GM19328 (cell line): ENCODE measurements around the gene TEX22.

Experiments used
- ATAC-seq: cut with Tn5 transposase; IDR thresholded peaks from one replicate; pipeline ENCODE4 v1.9.1; 2021; ENCODE audit warnings: mild to moderate bottlenecking, moderate library complexity; ENCODE audit not compliant: unreplicated experiment

Gene TEX22

GRCh38 chr14:105384041-105384557, 14.2 kb upstream of the TEX22 start:
- no peak for ATAC-seq

DNA sequence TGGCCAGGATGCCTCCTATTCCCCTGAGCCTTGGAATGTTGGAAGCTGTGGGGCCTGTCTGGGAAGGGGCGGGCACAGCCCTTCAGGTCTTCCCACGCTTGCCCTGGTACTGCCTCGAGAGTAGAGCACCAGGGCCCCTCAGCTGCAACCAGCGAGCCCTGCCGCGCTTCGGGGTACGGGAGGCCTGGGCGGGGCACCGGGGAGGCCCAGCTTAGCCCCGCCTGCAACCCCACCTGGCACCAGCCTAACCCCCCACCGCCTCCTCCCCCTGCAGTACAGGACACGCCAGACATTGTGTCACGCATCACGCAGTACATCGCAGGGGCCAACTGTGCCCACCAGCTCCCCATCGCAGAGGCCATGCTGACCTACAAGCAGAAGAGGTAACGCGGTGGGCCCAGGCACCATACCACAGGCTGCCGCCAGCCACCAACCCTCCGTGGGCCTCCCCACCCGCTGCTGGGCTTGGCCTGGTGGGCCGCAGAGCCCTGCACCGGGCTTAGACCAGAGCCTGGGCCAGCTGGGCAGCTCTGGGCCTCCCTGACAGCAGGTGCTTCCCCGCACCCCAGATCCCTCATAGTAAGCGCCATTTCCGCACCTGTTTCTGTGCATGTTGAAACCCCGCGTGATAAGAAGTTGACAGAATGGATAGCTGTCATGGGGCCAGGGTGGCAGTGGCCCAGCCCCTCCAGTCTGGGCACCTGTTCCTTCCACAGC, 13.6 kb upstream of the TEX22 start:
- no peak for ATAC-seq

GRCh38 chr14:105385322-105385637, 13.1 kb upstream of the TEX22 start:
- ATAC-seq, result no peak

DNA sequence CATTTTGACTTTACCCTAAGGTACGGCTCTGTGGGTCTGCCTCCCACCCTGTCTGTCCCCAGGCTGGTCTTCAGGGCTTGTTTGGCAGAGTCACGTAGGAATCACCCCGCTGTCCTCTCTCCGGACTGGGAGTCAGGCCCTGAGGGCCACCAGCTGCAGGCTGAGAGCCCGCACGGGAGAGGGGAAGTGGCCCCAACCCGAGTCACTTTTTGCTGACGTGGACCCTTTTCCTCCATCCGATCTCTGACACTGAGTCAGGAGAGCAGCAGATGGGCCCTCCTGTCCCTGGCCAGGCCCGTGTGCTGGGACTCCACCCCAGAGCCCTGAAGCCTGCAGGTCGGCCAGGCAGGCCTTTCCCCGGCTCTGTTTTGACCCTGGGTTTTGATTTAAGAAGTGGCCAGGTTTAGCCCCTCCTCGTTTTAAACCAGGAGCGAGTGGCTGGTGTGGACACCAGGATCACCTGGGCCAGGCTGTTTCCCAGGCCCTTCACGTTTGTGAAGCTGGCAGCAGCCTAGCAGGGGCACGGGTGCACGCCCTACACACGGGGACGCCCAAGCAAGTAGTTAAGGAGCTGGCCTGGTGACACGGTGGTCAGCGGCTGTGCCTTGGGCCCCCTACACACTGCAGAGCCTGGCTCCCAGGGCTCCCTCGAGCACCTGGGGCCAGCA, 12.5 kb upstream of the TEX22 start:
- ATAC-seq, result no peak

DNA sequence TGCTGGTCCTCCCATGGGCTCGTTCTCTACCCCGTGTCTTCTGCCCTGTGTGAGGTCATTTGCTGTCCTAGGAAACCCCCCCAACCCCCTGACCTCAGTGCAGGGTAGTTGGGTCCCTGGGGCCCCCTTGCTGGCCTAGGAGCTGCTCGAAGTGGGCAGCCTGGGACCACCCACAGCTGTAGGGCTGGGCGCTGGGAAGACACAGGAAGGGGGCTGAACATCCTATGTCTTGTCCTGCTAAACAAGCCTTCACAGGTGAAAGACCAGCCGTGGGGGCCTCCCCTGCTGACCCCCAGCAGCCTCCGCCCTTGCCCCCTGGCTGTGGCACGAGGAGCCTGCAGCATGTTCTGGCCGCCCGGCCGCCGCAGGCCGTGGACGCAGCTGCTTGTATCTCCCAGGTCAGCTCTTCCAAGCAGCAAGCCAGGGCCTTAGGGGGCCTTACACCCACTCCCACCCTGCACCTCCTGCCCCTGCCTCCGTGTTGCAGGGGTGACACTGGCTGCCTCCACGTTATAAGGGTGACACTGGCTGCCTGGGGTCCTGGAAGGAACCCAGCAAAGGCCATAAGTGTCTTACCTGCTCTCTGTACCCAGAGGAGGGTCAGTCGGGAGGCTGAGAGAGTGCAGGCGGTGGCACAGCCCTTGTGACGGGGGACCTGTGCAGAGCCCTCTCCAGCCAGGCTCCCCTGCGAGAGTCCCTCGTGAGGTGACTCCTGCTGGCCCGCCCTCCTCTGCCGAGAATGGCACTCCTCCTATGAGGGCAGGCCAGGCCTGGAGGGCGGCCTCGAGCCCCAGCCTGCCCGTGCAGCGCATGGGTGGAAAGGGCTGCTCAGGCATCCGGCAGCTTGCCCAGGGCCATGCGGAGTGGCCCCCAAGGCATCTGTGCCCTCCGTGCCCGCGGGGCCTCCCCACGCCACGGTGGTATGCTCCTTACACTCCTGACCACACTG, 11.5 kb upstream of the TEX22 start:
- no peak for ATAC-seq

DNA sequence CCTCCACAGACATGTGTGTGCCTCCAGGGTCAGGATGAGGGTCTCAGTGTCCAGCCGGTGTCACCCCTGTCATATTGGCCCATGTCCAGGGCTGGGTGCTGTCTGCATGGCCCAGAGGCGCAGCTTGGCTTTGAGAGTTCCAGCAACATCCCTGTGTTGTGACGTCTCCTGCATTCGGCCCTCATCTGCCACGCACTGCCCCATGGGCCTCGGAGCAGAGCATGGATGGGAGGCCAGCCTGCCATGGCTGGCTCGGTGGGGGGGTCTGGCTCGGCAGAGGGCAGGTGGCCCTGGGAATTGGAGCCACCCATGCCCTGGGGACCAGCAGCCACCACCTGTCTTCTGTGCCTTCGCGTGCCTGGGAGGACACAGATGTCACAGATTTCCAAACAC, 10.8 kb upstream of the TEX22 start:
- no peak for ATAC-seq

- ATAC-seq, result no peak
Observed at GRCh38 chr14:105388110-105388951, 10.0 kb upstream of the TEX22 start.

DNA sequence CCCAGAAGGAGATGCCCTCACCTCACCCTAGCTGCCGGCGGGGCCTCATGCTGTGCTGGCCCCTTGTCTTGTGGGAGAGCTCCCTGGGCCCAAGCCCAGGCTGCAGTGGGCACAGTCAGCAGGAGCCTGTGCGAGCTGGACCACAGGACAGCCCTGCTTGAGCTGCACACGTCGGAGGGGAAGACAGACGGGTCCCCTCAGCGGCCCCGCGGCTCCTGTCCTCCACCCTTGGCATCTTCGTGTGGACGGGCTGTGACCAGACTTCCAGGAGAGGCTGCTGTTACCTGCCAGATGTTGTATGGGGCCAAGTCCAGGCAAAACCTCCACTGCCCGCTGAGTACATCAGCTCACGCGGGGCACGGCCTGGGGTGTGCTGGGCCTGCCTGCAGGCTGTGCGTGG, 9.4 kb upstream of the TEX22 start:
- no peak for ATAC-seq

DNA sequence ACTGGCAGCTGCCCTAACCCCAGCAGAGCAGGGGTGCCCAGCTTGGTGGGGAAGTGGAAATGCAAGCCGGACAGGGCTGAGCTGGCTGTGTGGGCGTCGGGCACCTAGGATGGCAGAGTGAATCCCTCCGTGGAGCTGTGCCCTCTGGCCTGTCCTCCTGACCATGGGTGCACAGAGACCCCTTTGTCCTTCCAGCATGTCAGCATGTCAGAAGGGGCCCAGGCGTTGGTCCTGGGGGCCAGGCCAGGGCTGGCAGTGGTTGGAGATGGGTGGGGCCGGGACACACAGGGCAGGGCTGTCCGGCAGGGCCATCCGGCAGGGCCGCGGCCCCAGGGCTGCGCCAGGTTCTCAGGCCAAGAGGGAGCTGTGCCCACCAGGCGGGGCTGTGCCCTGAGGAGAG, 8.8 kb upstream of the TEX22 start:
- ATAC-seq, result no peak

DNA sequence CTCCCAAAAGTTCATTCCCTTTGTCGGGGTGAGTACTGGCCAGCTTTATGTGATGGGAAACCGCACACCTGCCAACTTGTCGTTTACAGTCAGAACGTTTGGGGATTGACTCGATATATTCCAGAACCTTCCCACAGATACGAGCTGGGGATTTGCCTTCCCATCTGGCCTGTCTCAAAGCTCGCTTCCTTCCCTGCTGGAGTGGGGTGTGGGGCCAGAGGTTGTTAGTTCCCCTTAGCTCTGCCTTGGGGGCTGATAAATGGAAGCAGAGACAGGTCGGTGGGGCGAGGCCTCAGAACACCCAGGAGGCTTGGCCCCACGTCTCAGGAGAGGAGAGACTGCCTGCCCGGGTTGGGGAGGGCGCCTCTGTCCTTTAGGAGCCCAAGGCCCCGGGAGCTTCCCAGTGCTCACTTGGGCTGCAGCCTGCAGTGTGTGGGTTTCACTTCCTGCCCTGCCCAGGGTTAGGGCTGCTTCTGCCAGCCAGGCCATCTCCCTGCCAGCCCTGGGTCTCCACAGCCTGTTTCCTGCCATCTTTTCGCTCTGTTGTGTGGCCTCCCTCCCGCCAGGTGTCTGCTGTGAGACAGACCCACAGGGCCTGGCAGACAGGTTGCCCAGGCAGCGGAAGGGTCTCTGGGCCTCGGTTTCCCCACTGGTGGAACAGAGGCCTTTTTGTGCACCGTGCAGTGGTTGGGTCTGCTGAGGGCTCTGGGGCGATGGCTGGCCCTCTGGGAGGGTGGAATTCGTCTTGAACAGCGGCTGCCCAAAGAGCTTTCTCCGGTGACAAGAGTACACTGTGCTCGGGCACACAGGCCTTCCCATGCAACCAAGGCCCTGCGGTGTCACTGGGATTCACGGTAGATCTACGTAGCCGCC, 8.1 kb upstream of the TEX22 start:
- ATAC-seq, result no peak

DNA sequence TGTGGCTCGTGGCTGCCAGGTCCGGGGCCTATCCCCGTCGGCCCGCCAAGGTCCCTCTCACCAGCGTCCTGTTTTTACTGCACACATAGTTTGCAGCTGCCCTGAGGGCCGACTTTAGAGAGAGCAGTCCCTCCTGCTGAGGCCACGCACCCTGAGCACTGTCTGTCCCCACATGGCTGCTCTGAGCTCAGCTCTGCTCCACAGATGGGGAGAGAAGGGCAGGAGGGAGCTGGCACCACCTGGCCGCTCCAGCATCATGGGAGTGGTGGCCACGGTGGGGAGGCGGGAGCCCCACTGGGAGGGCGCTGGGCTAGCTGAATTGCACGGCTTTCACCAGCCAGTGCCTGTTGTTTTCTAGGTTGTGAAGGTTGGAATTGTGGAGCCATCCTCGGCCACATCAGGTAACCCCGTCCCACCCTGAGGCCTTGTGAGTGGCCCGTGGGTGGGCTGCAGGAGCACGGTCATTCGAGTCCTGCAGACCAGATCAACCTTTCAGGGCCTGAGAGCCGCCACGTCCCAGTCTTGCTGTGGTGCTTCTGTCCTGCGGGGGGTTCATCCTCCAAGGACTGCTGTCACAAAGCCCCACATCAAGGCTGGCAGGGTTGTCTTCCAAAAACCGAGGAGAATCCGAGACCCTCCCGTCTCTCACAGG, 7.4 kb upstream of the TEX22 start:
- no peak for ATAC-seq

DNA sequence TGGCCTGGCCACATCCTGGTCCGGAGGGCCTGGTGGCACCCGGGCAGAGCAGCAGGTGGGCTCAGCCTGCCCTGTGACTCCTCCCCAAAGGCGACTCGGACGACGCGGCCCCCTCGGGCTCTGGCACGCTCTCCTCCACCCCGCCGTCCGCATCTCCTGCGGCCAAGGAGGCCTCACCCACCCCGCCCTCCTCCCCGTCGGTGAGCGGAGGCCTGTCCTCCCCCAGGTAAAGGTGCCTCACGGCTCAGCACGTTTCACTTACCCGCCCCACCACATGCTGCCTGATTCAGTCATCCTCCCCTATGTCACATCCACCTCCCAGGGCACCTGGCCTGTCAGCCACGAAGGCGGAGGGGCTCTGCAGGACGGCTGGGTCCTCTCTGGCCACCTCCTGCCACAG, 6.8 kb upstream of the TEX22 start:
- ATAC-seq, result no peak

GRCh38 chr14:105392131-105393090, 5.9 kb upstream of the TEX22 start:
- no peak for ATAC-seq

- no peak for ATAC-seq
Observed at GRCh38 chr14:105393151-105393550, 5.2 kb upstream of the TEX22 start.

- ATAC-seq, result no peak
Observed at GRCh38 chr14:105394714-105395537, 3.4 kb upstream of the TEX22 start.

DNA sequence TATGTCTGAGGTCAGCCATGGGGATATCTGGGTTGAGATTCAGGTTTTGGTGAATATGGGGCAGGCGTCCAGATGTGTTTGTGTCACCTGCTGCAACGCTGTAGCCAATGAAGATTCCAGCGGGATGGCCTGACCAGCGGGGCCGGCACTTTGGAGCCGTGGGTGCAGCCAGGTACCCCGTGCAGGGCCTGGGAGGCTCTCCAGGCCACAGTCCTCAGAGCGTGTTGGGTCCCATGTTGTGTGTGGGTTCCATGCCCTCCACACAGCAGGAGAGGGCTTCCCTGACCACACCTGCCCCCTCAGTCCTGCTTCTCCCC, 2.8 kb upstream of the TEX22 start:
- no peak for ATAC-seq

- no peak for ATAC-seq
Observed at GRCh38 chr14:105397350-105397931, 897 bp upstream of the TEX22 start.
